Activated T-cell treated with anti-CD3 and anti-CD28 coated beads for 1 hour (primary cell): Measurements from ENCODE around the gene PKD1L1.

Experiments used
- DNase-seq: peaks from one replicate; pipeline ENCODE4 v3.0.0-alpha.2; 2020; ENCODE audit warnings: low read depth

Gene PKD1L1

DNA sequence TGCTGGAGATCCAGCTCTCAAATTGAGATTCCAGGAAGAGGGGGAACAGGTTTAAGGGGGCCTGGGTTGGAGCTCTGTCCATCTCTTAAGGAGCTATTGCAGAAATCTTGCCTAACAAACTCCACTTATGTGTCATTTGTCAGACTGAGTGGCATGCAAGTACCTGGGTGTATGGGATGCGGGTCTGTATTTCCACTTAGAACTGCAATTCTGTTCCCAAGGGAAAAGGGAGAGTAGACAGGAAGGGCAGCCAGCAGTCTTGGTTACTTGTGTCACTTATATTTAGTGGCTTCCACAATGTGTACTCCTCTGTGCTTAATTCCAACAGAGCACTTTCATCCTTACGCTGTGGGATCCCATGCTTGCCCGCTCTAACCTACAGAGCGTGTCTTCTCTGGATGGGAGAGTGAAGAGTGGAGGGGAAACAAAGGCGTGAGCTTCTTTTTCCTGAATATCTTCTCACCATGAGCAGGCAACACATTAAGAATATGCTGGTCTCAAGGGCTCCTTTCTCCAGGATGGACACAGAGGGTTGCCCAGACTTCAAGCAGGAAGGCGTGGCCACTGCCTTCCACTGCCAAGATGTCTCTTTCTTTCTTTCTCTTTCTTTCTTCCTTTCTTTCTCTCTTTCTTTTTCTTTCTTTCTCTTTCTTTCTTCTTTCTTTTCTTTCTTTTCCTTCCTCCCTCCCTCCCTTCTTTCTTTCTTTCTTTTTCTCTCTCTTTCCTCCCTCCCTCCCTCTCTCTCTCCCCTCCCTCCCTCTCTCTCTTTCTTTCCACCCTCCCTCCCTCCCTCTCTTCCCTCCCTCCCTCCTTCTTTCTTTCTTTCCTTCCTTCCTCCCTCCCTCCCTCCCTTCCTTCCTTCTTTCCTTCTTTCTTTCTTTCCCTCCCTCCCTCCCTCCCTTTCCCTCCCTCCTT, 212.6 kb downstream of the PKD1L1 start:
- DNase-seq, result no peak

- no peak for DNase-seq
Measured at GRCh38 chr7:47734949-47735291, 213.3 kb downstream of the PKD1L1 start.

GRCh38 chr7:47734287-47734948, 213.8 kb downstream of the PKD1L1 start:
- DNase-seq, result no peak

DNA sequence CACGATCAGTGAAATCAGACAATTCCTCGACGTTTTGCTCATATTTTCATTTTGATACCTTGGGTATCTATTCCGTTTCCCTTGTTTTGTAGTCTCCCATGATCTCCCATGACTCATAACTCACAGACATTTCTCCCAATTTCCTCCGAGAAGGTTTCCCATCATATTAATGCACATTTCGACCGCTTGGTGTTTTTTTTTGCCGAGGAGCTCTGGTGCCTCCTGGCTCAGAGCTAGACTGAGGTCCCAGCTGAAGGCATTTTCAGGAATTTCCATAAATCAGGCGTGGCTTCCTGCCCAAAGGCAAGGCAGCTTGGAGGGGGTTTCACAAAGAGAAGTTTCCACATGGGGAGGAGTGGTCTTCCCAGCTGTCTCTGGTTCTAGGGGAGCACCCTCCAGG, 218.1 kb downstream of the PKD1L1 start:
- DNase-seq, result no peak

GRCh38 chr7:47726047-47726726, 222.1 kb downstream of the PKD1L1 start:
- DNase-seq, result no peak

- no peak for DNase-seq
Measured at GRCh38 chr7:47725031-47725780, 223.1 kb downstream of the PKD1L1 start.
